Measurements from ENCODE around the gene INTS1. TPM values are rescaled to one million over a fixed set of nuclear protein-coding genes. Genes with fewer than 3 reads are reported as not detected.
"Not testable (repeated sequence)": the region's sequence is repeated elsewhere in the genome, so short reads cannot be mapped to it uniquely, and the experiment has no call there.

INTS1 gene
- polyA plus RNA-seq, 3 donors: 44.8 to 54.7 (median 49.1) TPM

DNA sequence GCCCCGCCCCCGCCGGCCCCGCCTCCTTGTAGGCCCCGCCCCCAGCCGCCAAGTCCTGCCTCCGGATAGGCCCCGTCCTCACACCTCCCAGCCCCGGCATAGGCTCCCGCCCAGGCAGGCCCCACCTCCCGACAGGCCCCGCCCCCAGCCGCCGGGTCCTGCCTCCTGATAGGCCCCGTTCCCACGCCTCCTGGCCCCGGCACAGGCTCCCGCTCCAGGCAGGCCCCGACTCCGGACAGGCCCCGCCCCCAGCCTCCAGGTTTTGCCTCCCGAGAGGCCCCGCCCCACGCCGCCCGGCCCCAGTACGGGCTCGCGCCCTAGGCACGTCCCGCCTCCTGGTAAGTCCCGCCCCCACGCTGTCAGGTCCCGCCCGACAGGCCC lies 44.7 kb downstream of the INTS1 start:
- no peak overlapping the region for H3K27ac ChIP-seq (ENCODE audit: low read depth, low read length)
- WGBS, 3 donors: 0 to 1% (median 1%) methylated on average over 21 to 35 of the region's 35 CpGs

DNA sequence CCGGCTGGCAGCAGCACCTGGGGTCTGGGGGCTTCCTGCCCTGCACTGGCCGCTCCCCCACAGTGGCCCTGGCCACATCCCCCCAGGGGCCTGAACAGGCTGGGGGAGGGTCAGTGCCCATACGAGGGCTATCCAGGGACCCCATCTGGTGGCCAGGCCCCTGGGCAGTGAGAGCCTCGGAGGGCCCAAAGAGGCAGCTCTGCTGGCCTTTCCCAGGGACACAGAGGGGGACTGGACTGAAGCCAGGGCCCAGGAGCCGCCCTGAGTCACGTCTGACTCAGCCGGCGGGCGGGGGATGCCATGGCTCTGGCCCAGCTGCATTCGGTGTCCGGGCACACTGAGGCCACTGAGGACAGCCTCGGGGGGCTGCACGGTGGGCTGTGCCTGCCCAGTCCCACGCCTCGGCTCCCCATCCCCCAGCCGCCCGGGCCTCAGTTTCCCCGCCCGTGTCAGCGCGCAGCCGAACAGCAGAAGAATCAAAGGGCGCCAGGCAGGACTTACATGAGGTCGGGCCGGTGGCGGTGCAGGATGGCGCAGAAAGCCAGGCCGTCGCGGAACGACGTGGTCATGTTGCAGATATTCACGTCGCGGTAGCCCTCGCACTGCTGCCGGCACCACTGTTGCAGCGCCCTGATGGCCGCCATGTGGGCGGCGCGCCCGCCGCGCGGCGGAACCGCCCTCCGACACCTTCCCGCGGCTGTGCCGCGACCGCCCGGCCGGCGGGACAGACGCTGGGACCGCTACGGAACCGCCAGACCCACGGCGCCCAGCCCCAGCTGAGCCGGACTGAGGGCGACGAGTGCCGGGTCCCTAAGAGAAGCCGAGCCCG lies 45.3 kb downstream of the INTS1 start, which contains the start of gene MICALL2:
Gene MICALL2 (minus strand): TSS at position 788 of the 829 bp plus-strand sequence. CDS start 144 bp downstream, at position 644.
- H3K27ac ChIP-seq (ENCODE audit: low read depth, low read length): no peak within 1 kb of the TSS
- WGBS, 3 donors: 1 to 2% (median 2%) methylated on average over 58 to 69 of the region's 69 CpGs

DNA sequence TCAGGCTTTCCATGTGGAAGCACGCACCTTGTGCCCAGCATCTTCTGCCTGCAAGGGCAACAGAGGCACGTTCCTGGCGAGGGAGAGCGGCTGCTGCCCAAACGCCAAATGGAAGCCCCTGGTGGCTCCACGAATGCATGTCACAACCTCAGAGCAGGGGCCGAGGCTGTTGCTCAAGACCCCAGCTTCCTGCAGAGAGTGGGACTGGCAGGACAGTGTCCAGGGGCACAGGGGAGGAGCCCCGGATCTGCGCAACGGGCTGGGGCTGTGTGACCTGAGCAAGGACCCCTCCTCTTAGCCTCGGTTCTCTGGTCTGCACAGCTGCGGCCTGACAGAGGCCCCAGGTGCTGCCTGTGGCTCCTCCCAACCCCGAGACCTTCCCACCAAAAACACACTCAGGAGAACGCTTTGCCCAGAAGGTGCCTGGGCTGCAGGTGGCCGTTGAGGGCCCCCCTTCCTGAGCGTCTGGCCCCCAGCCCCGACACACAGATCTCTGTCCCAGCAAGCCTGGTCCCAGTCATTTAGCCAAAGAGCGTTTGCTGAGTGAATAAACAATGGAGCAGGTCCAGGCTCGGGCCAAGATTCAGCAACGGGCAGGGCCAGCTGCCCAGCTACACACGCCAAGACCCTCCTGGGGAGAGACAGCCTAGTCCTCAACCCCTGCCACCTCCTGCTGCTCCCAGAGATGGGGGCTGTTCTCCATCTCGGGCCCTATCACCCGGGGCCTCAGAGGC lies 46.1 kb downstream of the INTS1 start:
- no peak overlapping the region for H3K27ac ChIP-seq (ENCODE audit: low read depth, low read length)
- WGBS, 3 donors: 34 to 44% (median 34%) methylated on average over 23 of the region's 23 CpGs

DNA sequence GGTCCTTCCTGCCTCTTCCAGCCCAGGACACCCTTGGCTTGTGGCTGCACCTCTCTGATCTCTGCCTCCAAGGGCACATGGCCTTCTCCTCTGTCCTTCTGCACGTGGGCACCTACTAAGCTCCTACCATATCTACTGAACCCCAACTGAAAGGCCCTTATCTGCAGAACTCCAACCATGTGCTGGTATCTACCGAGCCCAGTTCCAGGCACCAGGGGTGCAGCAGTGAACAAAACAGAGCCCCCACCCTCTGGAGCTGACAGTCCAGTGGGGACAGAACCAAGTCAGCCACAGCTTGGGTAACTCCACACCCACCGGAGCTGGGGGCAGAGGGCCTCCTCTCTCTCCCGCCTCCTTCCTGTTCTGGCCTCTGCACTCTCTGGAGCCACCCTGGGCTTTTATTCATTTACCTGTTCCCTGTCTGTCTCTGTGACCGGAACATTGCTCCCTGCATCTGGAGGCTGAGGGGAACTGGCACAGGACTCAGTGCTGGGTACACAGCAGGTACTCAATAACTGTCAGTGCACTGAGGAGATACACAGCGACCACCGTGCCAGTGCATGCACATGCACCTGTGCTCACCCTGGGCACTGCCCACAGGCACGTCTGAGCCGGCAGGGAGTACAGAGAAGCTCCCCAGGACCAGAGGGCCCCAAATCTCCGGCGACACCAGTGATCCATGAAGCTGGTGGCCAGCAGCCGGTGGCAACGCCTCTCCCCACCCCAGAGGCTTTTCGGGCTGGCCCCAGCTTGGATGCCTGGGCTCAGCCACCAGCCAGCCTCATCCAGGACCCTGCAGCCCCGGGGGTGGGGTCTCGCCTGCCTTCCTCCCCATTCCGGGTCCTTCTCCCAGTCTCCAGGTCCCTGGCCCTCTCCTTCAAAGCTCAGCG lies 46.9 kb downstream of the INTS1 start:
- H3K27ac ChIP-seq (ENCODE audit: low read depth, low read length): no peak overlapping the region
- WGBS, 3 donors: 64 to 77% (median 64%) methylated on average over 17 to 18 of the region's 18 CpGs

DNA sequence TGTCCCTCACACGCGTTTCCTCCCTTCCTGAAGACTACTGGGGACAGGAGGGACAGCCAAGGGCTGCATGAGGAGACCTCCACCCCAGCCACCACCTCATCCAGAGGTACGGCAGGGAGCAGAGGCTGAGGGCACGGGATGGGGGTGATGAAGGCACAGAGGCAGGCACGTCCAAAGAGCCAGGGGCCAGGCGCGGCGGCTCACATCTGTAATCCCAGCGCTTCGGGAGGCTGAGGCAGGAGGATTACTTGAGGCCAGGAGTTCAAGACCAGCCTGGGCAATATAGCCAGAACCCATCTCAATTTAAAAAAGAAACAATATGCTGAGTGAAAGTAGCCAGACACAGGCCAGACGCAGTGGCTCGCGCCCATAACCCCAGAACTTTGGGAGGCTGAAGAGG lies 48.2 kb downstream of the INTS1 start:
- WGBS, 3 donors: 78 to 88% (median 80%) methylated on average over 13 of the region's 13 CpGs
- H3K27ac ChIP-seq (ENCODE audit: low read depth, low read length): no peak overlapping the region

DNA sequence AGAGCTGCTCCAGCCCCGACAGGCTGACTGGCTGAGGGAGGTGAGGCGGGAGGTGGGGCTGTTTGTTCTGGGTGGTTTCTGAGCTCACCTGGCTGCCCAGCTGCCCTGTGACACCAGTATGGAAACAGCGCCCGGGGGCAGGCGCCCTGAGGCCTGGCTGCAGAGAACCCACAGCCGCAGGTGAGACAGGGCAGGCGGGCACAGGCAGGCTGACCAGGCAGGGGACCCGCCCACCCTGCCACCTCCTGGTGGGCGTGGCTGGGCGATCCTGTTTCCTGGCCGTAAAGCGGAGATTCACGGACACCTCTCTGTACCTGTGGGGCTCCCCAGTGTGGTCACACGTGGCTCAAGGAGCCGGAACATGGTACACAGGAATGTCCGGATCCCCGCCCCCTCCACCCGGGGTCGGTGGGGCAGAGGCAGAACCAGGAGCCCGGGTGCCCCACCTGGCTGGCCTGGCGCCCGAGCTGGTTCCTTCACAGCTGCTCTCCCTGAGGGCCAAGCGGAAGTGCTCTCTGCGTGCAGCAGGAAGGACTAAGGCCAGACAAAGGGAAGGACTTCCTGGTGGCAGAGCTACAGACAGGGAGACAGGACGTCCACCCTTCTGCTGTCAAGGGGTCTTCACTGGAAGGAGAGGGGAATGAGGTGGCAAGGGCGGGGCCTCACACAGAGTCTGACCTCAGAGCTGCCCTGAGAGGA lies 48.8 kb downstream of the INTS1 start:
- WGBS, 3 donors: 29 to 71% (median 63%) methylated on average over 21 to 26 of the region's 26 CpGs
- H3K27ac ChIP-seq (ENCODE audit: low read depth, low read length): no peak overlapping the region

DNA sequence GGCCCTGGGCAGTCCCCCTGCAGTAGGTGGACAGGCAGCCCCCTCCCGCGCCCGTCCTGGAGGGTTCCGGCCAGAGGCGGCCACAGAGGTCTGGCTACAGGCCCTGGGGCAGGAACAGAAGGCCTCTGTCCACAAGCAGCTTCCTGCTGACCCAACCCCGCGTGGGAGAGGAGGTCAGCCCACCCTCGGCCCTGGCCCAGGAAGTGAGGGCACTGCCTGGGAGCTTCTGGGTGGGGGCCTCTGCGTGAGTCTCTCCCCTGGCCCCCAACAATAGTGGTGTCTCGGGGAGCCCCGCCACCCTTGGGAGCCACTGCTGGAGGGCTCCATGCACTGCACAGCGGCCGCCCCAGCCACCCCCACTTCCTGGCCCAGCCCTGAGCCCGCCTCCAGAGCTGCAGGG lies 49.6 kb downstream of the INTS1 start:
- WGBS, 3 donors: 43 to 60% (median 51%) methylated on average over 14 of the region's 14 CpGs

DNA sequence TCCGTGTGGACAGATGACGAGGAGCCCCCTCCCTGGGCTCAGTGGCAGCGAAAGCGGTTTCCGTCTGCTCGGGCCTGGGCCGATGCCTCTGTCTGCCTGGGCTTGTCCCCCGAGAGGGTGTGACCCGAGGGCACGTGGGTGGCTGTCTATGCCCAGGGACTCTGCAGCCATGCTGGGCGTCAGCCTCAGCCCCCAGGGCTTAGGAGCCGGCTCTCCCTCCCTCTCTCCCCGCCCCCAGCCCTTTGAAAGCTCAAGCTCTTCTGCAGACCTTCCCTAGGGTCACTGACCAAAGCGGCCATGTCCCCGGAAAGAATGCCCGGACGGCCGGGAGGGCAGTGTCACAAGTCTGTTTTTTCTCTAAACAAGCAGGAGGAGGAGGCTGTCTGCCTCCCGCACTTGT lies 52.0 kb downstream of the INTS1 start:
- 70 to 80% (median 74%) methylated on average over 19 of the region's 19 CpGs for WGBS, 3 donors
- H3K27ac ChIP-seq (ENCODE audit: low read depth, low read length): no peak overlapping the region

More for the DNA sequence above, 49.6 kb downstream of the INTS1 start:
- no peak overlapping the region for H3K27ac ChIP-seq (ENCODE audit: low read depth, low read length)

DNA sequence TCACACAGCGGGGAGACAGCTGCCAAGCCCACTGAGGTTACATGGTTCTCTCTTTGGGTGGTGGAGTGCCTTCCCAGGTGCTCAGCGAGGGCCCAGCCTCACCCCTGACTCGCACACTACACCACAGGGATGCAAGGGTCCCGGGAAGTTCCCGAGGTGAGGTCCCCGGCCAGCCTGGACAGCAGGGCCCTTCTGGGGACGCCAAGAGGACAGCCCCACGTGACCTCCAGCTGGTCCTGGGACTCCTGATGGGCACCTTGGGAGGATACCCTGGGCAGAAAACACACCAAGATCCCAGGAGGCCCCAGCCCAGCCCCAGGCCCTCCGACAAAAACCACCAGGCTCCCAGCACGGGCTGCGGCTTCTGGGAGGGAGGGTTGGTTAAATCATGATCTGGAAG lies 53.2 kb downstream of the INTS1 start:
- H3K27ac ChIP-seq (ENCODE audit: low read depth, low read length): no peak overlapping the region
- WGBS, 3 donors: 84 to 94% (median 92%) methylated on average over 11 of the region's 11 CpGs

DNA sequence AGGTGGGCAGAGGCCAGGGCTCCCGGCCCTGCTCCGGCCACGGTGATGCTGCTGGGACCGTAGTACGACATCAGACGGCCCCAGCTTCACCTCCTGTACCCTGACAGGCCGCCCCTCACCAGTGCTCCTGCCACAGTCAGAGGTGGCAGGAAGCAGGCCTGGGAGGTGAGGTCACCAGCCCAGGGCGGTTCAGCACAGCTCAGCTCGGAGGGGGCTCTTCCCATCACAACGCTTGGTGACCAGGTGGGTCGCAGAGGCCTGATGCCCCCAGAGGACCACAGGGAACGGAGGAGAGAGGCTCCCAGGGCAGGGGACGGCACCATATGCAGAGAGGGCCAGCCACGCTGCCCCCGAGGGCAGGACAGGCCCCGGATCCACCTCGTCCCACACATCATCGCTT lies 53.8 kb downstream of the INTS1 start:
- 83 to 91% (median 86%) methylated on average over 13 to 18 of the region's 18 CpGs for WGBS, 3 donors
- no peak overlapping the region for H3K27ac ChIP-seq (ENCODE audit: low read depth, low read length)

DNA sequence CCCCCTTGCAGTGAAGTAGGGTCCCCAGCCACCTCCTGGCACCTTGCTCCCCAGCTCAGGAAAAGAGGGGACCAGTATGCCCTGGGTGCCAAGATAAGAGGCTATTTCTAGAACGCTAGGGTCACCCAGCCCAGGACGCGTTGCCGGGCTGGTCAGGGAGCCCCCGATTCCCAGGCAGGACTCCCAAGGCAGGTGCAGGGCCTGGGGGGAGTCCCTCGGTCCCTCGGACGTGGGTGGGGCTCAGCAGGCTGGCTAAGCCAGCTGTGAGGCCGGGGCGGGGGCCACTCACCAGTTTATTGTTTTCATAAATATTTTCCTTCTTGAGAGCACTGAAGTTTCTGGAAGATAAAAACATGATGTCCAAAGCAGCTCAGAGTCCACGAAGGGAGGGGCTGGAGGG lies 54.2 kb downstream of the INTS1 start:
- 75 to 88% (median 77%) methylated on average over 11 of the region's 11 CpGs for WGBS, 3 donors
- no peak overlapping the region for H3K27ac ChIP-seq (ENCODE audit: low read depth, low read length)

DNA sequence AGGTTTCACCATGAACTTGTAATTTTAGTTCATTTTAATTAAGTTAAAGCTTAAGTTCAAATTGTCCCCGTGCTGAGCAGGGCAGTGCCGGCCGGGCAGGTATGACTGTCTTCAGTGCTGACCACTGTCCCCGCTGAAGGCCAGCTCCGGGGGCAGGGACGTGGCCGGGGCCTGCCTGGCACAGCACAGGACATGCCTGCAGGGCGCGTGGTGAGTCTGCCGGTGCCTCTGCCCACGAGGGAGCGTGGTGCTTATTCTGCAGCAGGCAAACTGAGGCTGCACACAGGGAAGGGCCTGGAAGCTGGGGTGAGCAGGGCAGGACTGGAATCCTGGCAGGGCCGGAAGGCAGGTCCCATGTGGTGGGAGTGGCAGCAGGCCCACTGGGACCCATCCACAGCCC lies 54.7 kb downstream of the INTS1 start:
- WGBS, 3 donors: 81 to 93% (median 92%) methylated on average over 13 of the region's 13 CpGs
- no peak overlapping the region for H3K27ac ChIP-seq (ENCODE audit: low read depth, low read length)

DNA sequence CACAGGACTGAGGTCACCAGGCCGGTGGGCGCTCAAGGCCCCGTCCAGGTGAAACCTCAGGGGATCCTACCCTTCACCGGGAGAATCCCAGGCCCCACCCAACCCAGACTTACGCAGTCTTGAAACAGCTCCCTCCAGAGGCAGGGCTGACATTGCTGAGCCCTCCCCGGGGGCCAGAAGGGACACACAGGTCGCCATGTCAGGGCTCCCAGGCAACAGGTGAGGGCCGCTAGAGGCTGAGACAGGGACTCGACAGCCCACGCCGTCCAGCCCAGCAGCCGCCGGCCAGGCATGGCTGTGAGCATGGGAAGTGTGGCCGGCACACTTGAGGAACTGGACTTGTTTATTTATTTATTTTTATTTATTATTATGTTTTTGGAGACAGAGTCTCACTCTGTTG lies 55.2 kb downstream of the INTS1 start:
- 91 to 94% (median 92%) methylated on average over 14 of the region's 14 CpGs for WGBS, 3 donors
- H3K27ac ChIP-seq (ENCODE audit: low read depth, low read length): no peak overlapping the region

DNA sequence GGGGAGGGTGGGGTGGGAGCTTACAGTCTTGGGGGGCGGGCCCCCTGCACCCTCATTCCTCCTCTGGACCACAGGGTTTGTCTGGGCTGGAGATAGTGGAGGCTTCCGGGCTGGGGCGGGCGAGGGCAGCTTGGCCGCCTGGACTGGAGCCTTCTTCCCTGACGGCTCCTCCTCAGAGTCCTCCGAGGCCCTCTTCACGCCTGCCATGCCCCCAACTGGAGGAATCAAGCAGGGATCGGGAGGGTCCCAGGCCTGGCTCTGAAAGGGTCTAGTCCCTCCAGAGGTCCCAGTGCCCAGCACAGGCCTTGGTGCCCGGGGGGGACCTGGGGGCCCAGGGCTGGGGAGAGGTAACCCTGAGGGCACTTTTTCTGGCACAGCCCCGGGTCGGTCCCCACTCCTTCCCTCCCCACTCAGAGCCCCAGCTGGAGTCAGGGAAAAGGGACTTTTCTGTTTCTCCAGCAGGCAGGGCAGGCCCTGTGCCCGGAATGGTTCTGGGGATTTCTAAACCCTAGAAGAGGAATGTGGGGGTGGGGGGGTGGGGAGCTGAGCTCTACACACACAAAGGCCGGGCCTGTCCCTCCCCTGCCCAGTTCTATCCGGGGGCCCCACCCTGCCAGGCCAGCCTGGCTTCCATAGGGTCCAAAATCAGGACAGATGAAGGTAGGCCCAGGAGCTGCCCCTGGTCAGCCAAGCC lies 56.5 kb downstream of the INTS1 start:
- no peak overlapping the region for H3K27ac ChIP-seq (ENCODE audit: low read depth, low read length)
- 62 to 72% (median 71%) methylated on average over 15 of the region's 15 CpGs for WGBS, 3 donors

DNA sequence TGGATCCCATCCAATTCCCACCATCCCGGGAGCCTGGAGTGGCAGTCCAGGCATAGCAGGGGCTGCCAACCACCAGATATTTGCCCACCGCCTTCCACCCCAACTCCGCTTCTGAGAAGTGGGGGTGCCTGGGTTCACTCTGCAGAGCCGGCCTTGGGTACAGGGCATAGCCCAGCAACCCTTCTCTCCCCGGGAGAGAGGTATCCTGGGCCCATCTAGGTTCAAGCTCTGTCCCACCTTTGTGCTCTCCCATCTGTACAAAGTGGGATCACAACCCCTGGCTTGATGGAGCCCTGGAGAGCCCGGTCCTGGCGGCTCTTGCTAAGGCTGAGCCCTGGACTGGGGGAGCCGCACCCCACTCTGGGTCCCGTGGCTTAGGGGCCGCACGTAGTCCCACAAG lies 57.1 kb downstream of the INTS1 start:
- H3K27ac ChIP-seq (ENCODE audit: low read depth, low read length): no peak overlapping the region
- WGBS, 3 donors: 86 to 90% (median 89%) methylated on average over 11 of the region's 11 CpGs

DNA sequence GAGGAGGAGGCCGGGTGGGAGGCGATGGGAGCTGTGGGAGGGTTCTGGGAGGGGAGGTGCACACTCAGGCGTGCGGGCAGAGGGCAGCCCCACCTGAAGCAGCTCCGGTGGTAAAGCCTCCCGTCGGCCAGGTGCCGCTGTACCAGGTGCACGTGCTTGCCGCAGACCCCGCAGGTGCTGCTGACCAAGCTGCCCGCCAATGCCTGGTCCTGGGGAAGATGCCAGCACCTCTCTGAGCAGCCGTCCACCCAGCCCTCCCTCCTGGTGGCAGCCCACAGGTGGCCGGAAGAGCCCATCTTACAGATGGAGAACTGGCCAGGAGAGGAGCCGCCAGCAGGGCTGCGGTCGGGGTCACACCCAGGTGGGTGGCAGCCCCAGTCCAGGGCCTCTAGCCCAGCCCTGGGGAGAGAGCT lies 57.6 kb downstream of the INTS1 start:
- H3K27ac ChIP-seq (ENCODE audit: low read depth, low read length): no peak overlapping the region
- WGBS, 3 donors: 54 to 83% (median 82%) methylated on average over 12 to 17 of the region's 17 CpGs

DNA sequence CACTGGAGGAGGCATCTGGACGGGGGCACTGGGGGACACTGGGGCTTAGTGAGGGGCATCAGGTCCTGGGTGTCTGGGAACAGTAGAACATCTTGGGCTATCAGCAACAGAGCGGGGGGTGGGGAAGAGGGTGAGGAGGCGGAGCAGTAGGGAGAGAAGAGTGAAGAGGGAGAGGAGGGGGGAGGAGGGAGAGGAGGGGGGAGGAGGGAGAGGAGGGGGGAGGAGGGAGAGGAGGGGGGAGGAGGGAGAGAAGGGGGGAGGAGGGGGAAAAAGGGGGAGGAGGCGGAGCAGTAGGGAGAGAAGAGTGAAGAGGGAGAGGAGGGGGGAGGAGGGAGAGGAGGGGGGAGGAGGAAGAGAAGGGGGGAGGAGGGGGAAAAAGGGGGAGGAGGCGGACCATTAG lies 58.2 kb downstream of the INTS1 start:
- not testable (repeated sequence) for H3K27ac ChIP-seq (ENCODE audit: low read depth, low read length)
- 87 to 89% (median 89%) methylated on average over 3 to 4 of the region's 5 CpGs for WGBS, 3 donors

DNA sequence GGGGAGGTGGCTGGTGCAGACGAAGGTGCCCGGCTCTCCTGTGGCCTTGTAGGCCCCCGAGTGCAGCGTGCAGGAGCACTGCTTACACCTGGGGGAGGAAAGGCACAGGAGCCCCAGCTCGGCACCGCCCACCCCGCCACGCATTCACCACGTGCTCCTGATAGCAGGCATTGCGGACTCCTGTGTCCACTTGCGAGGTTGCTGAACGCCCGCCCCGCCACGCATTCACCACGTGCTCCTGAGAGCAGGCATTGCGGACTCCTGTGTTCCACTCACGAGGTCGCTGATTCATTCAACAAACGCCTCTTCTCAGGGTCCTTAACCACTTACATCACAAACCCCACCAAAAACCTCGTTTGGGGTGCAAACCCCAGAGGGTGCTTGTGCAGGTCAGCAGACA lies 58.8 kb downstream of the INTS1 start:
- H3K27ac ChIP-seq (ENCODE audit: low read depth, low read length): no peak overlapping the region
- WGBS, 3 donors: 84 to 92% (median 91%) methylated on average over 18 to 21 of the region's 21 CpGs
